GM10248 (cell line): ENCODE results near the gene CACNA1C.

Experiments used
- CTCF ChIA-PET: fragments of 300-600 bp; sonication (Branson Sonifier 250); formaldehyde crosslinking; extraction: SDS; loops from one replicate; lab custom pipeline; 2021; ENCODE audit warnings: antibody characterized with exemption; lab: Yijun Ruan, JAX
- POLR2A ChIA-PET: fragments of 350-650 bp; sonication (Branson Sonifier 250); formaldehyde crosslinking; extraction: SDS; loops from one replicate; lab custom pipeline; 2020; ENCODE audit warnings: antibody characterized with exemption; lab: Yijun Ruan, JAX
- DNase-seq: peaks from one replicate; pipeline ENCODE4 v3.0.0; 2012; ENCODE audit errors: extremely low spot score
- CTCF ChIP-seq: IDR thresholded peaks from 2 replicates; pipeline ENCODE4 v1.5.1; 2012; ENCODE audit warnings: mild to moderate bottlenecking, low read depth; ENCODE audit errors: extremely low read depth, missing control alignments, control extremely low read depth

The CACNA1C gene

GRCh38 chr12:2504577-2504976, 451.8 kb downstream of the CACNA1C start:
- TF ChIP-seq CTCF: no peak
- POLR2A ChIA-PET: no interaction called here
- CTCF ChIA-PET: no interaction called here
- no peak for DNase-seq

DNA sequence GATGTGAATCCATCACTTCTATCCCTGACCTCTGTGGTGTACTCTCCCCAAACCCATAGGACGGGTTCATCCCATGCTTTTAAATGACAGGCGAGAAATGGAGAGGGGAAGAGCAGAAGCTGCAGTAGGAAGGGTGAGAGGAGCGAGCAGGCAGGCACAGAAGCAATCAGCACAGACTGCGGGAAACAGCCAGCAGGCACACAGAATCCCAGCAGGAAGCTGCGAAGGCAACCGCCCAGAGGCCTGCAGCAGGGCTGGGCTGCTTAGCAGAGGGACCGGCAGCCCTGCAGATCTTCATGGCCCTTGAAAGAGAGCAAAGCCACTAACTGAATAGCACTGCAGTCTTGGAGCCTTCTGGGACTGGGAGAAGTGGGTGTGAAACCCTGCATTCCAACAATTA, 455.0 kb downstream of the CACNA1C start:
- ChIA-PET POLR2A (no interaction called here), CTCF (no interaction called here)
- DNase-seq: no peak
- TF ChIP-seq CTCF: no peak

- TF ChIP-seq CTCF: no peak
- ChIA-PET POLR2A (no interaction called here), CTCF (no interaction called here)
- no peak for DNase-seq
Measured at GRCh38 chr12:2509137-2509536, 456.4 kb downstream of the CACNA1C start.

GRCh38 chr12:2510045-2510444, 457.3 kb downstream of the CACNA1C start:
- ChIA-PET POLR2A (no interaction called here), CTCF (no interaction called here)
- TF ChIP-seq CTCF: no peak
- no peak for DNase-seq

DNA sequence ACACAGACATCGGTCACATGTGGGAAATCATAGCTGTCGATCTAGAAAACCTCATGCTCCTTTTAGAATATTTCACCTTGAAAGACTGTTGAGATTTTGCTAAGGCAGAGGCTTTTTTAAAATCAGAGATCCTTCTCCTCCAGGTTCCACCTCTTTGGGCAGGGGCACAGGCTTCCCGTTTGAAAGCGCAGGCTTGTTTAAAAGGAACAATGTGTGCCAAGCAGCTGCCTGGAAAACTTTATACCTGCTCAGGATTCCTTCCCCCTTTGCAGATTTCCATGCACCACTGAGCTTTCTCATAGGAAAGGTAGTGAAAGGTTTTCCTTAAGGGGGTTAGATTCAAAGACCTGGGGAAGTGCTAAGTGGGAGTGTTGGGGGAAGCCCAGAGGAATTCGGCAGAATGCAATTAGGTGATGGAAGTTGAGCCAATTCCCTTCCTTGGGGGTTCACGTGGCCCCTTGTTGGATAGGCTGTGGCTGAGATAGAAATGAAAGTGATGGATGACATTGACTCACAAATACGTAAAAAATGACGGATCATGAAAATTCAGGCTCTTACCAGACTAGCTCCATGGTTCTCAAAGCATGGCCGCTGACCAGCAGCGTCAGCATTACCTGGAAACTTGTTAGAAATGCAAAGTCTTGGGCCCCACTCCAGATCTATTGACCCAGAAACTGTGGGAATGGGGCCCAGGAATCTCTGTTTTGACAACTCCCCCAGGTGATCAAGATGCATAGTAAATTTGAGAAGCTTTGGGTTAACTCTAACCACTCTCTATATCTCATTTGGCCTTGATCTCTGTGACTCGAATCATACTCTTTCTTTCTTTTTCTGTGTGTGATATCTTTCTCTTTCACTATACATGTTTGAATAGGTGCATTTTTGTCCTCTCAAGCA, 460.6 kb downstream of the CACNA1C start:
- no peak for TF ChIP-seq CTCF
- ChIA-PET CTCF (no interaction called here), POLR2A (no interaction called here)
- DNase-seq: no peak

GRCh38 chr12:2514038-2514340, 461.2 kb downstream of the CACNA1C start:
- ChIA-PET POLR2A (no interaction called here), CTCF (no interaction called here)
- no peak for DNase-seq
- no peak for TF ChIP-seq CTCF
